HG03575 (cell line): ENCODE measurements around the gene CPED1.
"Not testable (repeated sequence)": the region's sequence is repeated elsewhere in the genome, so short reads cannot be mapped to it uniquely, and the experiment has no call there.

Experiments
- ATAC-seq: cut with Tn5 transposase; IDR thresholded peaks from one replicate; pipeline ENCODE4 v1.9.1; 2021; ENCODE audit not compliant: unreplicated experiment, insufficient number of reproducible peaks, low FRiP score; ENCODE audit errors: extremely low read depth

Gene CPED1

GRCh38 chr7:121187222-121187621, 198.7 kb downstream of the CPED1 start:
- ATAC-seq, result peak; percentile 83

DNA sequence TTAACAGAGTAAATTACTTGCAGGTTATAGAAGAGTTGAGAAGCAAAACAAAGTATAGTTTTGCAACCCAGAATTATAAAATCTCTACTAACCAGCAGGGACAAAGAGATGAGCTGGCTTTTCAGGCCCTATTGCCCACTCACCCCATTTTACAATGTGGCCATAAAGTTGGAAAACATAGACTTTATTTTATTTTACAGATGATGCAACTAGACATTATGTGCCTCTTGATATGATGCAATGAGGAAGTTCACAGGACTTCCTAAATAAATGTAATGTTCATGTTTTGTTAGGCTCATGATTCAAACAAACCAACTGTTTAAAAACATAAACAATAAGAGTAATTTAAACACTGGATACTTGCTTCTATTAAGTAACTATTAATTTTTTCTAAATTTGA, 199.2 kb downstream of the CPED1 start:
- no peak for ATAC-seq

GRCh38 chr7:121192834-121193233, 204.3 kb downstream of the CPED1 start:
- no peak for ATAC-seq

GRCh38 chr7:121195010-121195409, 206.5 kb downstream of the CPED1 start:
- ATAC-seq, result no peak

DNA sequence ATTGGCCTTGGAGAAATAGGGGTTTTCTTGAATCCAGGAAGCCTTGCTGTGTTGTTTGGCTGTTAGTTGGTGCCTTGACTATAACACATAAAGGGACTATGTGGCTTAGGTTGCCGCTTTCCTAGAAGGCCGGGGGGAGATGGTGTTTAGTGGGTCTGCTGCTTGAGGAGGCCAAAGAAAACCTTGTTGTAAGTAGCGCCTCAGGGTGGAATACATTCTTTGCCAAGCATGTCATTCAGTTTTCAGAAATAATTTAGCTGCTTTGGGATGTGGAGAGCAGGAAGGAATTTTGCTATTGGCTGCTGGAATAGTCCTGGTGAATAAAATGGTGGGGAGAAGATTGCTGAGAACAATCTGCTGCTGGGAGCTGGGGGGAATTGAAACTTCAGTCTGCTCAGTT, 207.4 kb downstream of the CPED1 start:
- no peak for ATAC-seq

- ATAC-seq, result no peak
Observed at GRCh38 chr7:121196286-121196685, 207.8 kb downstream of the CPED1 start.

- ATAC-seq, result no peak
Observed at GRCh38 chr7:121197455-121197854, 208.9 kb downstream of the CPED1 start.

GRCh38 chr7:121198502-121198901, 210.0 kb downstream of the CPED1 start:
- no peak for ATAC-seq

- ATAC-seq, result no peak
Observed at GRCh38 chr7:121202125-121202524, 213.6 kb downstream of the CPED1 start.

GRCh38 chr7:121202834-121203233, 214.3 kb downstream of the CPED1 start:
- no peak for ATAC-seq

GRCh38 chr7:121204537-121204936, 216.0 kb downstream of the CPED1 start:
- no peak for ATAC-seq

GRCh38 chr7:121205777-121206176, 217.3 kb downstream of the CPED1 start:
- ATAC-seq, result no peak

- no peak for ATAC-seq
Observed at GRCh38 chr7:121211253-121211652, 222.7 kb downstream of the CPED1 start.

DNA sequence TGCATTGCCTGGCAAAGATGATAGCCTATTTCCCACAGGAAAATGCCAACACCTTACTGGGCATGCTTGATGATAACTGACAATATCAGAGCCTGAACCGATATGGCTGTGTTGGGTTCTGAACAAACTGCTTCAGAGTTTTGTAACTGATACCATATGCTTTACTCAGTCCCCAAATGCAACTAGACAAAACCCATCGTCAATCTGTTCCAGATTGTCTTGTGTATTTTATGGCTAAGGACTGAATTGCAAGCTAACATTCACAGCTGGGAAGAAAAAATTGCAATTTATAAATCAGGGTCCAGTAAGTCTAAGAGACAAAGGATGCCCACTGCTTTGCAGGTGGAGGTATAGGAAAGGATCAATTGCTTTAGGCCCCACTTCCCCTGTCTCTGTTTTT, 223.5 kb downstream of the CPED1 start:
- no peak for ATAC-seq

GRCh38 chr7:121214657-121215056, 226.1 kb downstream of the CPED1 start:
- no peak for ATAC-seq

- ATAC-seq, result no peak
Observed at GRCh38 chr7:121219026-121219425, 230.5 kb downstream of the CPED1 start.

GRCh38 chr7:121221108-121221507, 232.6 kb downstream of the CPED1 start:
- not testable (repeated sequence) for ATAC-seq

- ATAC-seq, result no peak
Observed at GRCh38 chr7:121228779-121229178, 240.3 kb downstream of the CPED1 start.

DNA sequence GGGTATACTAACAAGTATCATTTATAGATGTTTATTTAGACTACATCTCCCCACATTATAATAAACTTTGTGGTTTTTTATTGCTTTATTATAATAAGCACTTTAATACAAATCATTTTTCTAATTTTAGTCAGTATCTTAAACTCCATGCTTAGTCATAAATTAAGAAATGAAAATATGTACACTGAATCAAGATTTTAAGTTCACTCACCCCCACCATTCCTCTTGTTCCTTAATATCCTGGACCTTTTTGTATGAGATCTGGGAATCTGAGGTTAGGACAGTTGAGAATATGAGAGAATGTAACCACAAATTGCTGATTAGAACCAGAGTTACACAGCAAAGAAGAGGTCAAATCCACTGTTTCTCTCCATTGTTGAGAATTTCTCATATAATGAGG, 246.7 kb downstream of the CPED1 start:
- ATAC-seq, result no peak

GRCh38 chr7:121237601-121238000, 249.1 kb downstream of the CPED1 start:
- ATAC-seq, result no peak

DNA sequence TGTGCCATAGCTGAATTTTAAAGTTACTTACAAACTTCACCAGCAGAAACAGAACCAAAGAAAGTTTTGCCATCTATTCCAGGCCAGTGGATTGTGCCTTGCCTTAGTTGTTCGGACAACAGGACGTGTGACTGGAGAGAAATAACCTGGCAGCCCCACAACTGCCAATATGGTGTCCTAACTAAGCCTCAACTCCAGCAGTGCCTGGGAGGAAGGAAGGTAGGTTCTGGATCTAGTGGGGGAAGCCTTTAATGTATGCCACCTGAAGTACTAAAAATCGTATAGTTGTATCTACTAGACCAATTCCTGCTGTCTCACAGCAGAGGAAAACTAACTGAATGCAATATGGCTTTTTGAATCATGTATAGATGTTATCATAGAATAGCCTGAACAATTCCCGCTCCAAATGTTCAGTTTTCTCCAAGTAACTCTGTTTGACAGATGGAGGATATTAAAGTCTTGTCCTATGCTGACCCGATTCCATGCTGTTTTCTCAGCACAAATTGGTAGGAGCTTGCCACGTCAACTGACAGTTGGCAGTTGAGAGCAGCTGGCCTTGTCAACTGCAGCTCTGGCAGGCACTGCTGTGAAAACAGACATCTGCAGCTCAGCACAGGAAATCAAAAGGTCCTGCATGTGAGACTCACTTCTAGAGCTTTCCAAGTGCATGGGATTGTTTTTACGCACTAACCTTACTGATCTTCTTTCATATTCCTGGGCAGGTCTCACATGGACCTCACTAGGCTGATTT, 255.8 kb downstream of the CPED1 start:
- no peak for ATAC-seq
